Activated T-cell treated with anti-CD3 and anti-CD28 coated beads for 4 hours (primary cell): Measurements from ENCODE around the gene CDK11A.
A peak's percentile ranks its signal among the peaks of the same experiment; 100 is the strongest.
"Not testable (repeated sequence)": the region's sequence is repeated elsewhere in the genome, so short reads cannot be mapped to it uniquely, and the experiment has no call there.

ENCODE experiments used
- DNase-seq: peaks from one replicate; pipeline ENCODE4 v3.0.0-alpha.2; 2020

CDK11A gene

DNA sequence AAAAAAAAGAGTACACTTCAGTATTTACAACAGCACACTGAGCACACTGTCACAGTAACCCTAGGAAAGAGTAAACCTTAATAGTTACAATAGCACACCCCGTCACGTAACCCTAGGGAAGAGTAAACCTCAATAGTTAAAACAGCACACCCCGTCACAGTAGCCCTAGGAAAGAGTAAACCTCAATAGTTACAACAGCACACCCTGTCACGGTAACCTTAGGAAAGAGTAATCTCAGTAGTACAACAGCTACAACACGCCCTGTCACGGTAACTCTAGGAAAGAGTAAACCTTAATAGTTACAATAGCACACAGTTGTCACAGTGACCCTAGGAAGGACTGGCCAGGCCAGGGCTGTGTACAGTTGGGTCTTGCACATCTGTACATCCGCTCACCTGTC, 3.0 kb downstream of the CDK11A start:
- DNase-seq = no peak

DNA sequence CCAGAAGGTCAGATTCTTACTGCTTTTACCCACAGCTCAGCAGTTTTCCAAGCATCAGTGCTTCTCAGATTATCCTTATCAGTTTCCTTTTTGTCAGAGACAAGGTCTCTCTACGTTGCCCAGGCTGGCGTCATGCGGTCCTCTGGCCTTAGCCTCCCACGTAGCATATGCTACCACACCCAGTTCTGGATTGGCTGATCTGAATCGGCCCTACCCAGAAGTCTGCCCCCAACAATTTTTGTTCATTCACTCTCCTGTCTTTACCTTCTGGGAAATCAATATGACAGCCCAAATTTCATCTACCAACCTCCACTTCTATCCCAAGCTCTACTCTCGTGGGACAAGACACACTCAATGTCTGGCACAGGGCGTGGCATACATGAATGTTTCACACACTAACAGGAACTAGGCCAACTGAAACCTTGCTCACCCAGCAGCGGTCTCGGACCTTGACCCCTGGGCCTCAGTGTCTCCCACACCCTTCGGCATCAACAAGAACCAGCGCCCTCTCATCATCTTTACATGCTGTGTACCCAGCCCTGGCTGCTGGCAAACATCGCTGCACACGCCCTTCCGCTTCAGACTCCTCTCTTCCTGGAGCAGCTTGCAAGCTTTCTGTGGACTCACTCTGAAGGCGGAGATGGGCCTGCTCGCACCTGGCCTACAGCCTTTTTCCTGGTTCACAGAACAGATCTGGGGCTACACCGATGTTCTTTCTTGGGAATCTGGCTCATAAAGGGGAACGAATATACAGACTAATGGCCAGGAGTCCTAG, 8.9 kb downstream of the CDK11A start:
- DNase-seq = not testable (repeated sequence)

DNA sequence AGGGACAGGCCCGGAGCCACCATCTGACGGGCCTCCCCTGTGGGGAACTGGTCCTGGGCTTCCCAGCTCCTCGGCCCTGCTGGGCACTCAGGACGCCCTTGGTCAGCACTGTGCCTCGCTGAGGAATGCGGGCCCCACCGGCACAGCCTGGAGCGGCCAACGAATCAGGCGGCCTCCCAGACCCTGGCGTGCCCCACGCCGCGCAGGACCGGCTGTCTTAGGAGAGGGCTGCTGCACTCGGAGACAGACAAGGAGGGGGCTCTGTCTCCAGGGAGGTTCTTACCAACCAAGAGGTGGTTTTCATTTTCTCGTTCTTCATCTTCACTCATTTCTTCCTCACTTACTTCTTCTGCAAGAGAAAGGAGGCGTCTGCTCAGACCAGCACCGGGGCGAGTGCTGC, 16.3 kb downstream of the CDK11A start:
- not testable (repeated sequence) for DNase-seq

GRCh38 chr1:1707241-1707640, 16.9 kb downstream of the CDK11A start:
- not testable (repeated sequence) for DNase-seq

DNA sequence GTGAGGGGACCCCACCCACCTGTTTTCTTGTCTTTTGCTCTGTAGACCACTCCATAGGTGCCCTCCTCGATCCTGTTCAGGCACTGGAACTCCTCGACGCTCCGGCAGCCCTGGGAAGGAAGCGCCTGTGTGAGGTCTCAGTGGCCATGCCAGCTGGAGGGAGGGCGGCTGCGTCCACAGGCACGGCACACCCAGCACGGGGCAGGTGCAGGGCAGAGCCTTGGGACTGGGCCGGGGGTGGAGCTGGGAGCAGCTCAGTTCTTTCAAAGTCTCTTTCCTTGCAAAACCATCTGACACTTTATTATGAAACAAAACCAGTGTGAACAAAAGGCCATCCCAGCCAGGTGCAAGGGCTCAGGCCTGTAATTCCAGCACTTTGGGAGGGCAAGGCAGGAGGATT, 18.5 kb downstream of the CDK11A start:
- DNase-seq = not testable (repeated sequence)

DNA sequence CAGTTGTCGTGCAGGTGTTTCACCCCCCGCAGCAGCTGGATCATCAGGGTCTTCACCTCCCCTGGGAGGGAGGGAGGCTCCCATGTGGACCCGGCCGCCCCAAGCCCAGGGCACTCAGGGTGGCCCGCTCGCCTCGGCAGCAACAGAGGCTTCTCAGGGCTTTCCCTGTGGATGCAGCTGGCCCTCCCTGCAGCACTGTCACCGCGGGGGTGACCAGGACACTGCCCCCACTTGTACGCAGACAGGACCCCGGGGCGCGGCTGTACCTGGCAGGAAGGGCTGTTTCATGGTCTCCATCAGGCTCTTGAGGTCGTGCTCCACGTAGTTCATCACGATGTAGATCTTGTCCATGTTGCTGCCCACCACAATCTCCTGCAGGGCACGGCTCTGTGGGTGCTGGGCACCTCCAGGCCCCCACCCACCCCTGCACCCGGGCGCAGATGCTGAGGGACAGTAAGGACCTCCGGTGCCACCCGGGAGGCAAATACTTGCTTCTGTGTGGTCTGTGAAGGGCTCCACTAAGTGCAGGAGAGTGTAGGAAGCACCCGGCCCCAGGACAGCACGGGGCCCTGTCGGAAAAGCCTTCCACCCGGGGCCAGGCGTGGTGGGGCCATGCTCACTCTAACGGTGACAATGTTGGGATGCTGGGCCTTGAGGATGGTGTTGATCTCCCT, 19.7 kb downstream of the CDK11A start:
- not testable (repeated sequence) for DNase-seq

DNA sequence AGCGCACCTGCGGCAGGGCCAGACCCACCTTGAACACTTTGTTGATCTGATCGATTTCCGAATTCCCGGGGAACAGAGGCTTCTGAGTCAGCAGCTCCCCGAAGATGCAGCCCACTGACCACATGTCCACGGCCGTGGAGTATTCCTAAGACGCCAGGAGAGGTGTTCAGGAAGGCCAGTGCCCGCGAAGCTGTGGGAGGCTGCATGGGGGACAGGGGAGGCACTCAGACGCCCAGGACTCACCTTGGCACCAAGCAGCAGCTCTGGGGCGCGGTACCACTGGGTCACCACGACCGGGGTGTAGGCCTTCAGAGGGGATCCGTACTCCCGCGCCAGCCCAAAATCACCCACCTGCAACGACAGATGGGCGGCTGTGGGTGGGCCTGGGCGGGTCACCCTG, 20.4 kb downstream of the CDK11A start:
- no peak for DNase-seq

DNA sequence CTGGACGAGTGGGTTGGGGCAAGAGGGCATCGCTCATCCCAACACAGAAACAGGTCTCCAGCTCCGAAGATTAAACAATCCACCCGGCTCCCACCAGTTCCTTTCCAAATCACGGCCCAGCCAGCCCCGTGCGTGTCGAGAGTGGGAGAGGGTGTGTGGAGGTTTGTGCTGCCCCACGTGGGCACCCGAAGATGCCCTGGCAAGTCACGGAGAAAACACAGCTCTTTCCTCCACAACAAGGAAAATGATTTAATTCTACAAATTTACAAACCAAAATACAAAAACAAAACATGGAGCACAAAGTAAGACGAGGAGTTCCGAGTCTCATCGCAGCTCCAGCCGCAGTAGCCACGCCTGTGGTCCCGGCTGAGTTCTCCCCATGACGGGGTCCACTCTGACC, 21.7 kb downstream of the CDK11A start:
- not testable (repeated sequence) for DNase-seq

- not testable (repeated sequence) for DNase-seq
Observed at GRCh38 chr1:1700557-1700956, 23.6 kb downstream of the CDK11A start.

DNA sequence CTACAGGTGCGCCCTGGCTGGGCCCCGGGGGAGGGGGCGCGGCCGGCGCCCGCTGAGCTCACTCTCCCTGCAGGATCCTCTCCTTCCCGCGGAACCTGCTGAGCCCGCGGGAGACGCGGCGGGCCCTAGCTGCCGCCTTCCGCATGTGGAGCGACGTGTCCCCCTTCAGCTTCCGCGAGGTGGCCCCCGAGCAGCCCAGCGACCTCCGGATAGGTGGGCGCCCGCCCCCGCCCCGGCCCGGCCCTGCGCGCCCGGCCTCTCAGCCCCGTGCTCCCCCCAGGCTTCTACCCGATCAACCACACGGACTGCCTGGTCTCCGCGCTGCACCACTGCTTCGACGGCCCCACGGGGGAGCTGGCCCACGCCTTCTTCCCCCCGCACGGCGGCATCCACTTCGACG, 24.1 kb downstream of the CDK11A start:
- DNase-seq = not testable (repeated sequence)

DNA sequence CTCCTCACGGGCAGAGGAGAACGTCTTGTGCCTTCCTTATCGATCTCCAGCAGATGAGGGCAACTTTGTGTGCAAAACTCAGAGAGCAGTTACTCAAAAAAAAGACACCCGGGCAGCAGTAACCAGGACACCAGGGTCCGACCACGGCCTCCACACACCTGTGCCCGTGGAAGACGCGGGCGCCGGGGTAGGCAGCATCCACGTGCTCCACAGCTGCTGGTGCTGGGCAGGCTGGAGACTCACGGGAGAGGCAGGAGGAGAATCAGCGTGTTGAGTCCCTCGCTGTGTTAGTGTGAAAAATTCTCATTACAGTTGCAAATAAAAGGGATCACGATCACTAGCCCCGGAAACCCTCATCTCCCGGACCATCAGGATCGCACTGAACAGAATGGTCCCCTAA, 25.1 kb downstream of the CDK11A start:
- not testable (repeated sequence) for DNase-seq

DNA sequence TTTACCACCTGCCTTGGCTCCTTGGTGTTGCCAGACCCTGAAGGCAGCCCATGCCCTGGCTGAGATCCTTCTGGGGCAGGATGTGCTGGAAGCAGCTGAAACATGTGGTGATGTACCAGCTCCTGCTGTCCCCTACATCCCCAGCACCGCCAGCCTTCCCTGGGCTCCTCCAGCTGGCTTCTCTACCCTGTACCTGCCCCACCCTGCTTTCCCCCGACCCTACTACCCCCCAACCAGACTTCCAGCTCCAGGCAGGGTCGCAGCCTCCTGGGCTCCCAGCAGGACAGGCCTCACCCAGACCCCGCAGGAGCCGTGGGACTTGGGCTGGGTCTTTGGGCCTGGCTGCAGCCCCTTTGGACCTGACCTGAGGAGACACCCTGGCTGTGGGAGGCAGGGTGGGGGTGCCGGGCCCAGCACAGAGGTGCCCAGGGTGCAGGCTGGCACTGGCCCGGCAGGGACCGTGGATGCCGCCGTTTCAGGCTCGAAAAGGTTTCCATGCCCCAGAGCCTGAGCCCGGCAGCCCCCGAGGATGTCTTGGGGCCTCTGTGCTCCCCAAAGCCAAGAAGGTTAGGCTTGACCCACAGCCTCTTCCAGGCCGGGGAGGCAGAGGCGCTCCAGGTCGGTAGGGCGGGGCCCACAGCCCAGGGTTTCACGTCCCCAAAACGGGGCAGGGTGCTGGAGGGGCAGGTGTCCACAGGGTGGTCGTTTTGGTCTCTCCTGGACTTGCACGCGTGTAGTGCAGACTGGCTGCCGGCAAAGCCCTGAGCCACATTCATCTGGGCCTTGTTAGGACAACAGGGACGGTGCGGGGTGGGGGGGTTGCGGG, 26.6 kb downstream of the CDK11A start:
- not testable (repeated sequence) for DNase-seq

- not testable (repeated sequence) for DNase-seq
Observed at GRCh38 chr1:1696431-1697357, 27.5 kb downstream of the CDK11A start.

- peak; percentile 91 for DNase-seq
Observed at GRCh38 chr1:1692714-1693647, 31.2 kb downstream of the CDK11A start, which contains the start of gene SLC35E2B. Gene SLC35E2B (minus strand): TSS chr1:1692795. CDS start chr1:1676699, 16,096 bp downstream.

DNA sequence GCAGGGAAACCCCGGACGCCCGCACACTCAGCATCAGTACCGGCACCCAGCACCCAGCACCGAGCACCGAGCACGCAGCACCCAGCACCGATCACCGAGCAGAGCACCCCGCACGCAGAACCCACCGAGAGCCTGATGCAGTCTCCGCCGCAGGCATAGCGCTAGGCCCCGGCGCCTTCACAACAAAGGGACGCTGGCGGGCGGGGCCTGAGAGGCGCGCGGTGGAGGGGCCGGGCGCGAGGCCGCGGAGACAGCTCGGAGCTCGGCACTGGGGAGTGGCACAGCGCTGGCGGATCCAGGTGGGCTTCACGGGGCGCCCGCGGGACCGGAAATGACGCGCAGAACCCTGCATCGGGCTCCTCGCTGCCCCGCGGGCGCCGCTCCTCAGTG, 31.8 kb downstream of the CDK11A start:
- DNase-seq = peak; percentile 61

GRCh38 chr1:1691443-1691842, 32.7 kb downstream of the CDK11A start:
- DNase-seq = not testable (repeated sequence)

GRCh38 chr1:1689526-1689925, 34.6 kb downstream of the CDK11A start:
- not testable (repeated sequence) for DNase-seq

GRCh38 chr1:1687846-1688245, 36.3 kb downstream of the CDK11A start:
- DNase-seq = no peak

DNA sequence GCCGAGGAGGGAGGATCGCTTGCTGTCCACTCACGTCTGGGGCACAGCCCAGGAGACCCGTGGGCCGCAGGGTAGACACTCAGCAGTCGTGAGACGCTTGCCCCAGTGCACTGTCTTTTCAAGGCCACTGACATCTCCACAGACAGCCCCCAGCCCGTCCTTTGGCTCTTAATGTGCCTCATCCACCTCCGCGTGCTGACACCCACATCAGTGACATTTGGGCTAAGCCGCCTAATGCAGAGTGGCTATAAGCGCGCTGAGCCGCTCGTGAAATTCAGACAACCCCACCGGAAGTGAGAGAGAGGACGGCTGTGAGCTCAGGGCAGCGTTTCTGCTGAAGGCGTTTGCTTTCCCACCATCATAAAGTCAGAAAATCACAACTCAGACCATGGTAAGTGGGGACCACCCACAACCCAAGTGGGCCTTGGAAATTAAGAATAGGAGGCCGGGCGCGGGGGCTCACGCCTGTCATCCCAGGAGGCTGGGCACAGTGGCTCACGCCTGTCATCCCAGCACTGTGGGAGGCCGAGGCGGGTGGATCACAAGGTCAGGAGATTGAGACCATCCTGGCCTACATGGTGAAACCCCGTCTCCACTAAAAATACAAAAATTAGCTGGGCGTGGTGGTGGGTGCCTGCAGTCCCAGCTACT, 40.0 kb downstream of the CDK11A start:
- no peak for DNase-seq

- no peak for DNase-seq
Observed at GRCh38 chr1:1683104-1683905, 40.9 kb downstream of the CDK11A start.
